GM20431 (cell line): Measurements from ENCODE around the gene GJD3.
"Not testable (repeated sequence)": the region's sequence is repeated elsewhere in the genome, so short reads cannot be mapped to it uniquely, and the experiment has no call there.

Source experiments
- in situ Hi-C: fragments of 300-500 bp; cut with MseI, MboI; formaldehyde crosslinking; loops from one replicate; pipeline ENCODE4 v1.15.0; 2020; ENCODE audit warnings: low sequenced_read_pairs; ENCODE audit not compliant: unreplicated experiment

The GJD3 gene, protein sequence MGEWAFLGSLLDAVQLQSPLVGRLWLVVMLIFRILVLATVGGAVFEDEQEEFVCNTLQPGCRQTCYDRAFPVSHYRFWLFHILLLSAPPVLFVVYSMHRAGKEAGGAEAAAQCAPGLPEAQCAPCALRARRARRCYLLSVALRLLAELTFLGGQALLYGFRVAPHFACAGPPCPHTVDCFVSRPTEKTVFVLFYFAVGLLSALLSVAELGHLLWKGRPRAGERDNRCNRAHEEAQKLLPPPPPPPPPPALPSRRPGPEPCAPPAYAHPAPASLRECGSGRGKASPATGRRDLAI

DNA sequence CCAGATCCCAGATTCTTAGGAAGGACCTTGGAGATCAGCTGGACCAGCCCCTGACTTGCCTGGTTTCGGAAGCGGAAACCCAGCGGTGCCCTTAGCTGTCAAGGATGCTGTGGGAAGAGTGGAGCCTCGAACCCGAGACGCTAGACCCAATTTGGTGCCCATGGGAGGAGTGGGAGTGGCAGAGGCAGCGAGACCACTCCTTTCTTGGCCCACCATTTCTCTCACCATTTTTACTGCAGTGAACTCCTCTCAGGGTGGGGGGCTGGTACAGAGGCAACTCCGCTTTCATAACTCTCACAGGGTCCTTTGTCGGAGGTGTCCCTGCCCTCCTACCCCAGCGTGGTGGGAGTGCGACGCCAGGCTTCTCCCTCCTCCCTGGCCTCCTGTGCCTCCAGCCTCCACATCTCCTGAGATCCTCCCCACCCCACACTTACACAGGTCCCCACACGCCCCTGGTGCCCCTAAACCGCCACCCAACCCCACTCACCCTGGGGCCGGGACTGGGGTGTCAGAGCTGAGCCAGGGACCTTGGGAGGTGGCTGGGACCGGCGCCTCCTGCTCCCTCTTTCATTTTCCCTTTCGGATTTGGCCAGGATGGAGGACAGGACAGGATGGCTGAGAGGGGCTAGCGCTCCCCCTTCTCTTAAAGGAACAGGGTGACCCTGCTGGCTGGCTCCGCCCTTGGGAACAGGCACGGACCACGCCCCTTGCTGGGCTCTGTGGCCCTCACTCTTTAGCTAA lies at the start of gene GJD3:
Gene GJD3, minus strand, starts transcription at position 617 of the 741 bp plus-strand sequence. CDS start 922 bp downstream, outside the sequence.
- in situ Hi-C loops, result loop anchor here (10.0 kb wide), 1 partner anchor 171 kb away; no protein-coding TSS in a partner anchor

DNA sequence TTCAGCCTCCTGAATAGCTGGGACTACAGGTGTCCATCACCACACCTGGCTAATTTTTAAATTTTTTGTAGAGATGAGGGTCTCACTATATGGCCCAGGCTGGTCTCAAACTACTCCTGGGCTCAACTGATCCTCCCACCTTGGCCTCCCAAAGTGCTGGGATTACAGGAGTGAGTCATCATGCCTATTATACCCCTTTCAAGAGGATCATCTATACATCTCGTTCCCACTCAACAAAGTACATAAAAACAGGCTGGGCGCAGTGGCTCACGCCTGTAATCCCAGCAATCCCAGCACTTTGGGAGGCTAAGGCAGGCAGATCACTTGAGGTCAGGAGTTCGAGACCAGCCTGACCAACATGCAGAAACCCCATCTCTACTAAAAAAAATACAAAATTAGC lies 49.8 kb upstream of the GJD3 start:
- in situ Hi-C loops, result not testable (repeated sequence)

DNA sequence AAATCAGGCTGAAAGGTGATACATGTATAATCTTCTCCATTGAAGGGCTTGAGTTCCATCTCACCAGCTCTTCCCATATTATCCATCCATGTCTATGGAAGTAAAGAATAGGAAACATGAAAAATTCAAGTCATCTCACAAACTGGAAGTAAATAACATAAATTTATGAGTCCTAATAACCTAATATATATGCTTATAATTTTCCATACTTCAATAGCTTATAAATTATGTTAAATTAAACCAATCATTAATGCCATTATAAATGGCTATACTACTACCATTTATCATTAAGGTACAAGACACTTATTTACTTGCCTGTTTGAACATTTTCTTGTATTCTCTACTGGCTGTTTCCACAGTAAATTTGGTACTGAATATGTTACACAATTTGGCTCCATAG lies 48.3 kb upstream of the GJD3 start:
- in situ Hi-C loops, result no loop called here

DNA sequence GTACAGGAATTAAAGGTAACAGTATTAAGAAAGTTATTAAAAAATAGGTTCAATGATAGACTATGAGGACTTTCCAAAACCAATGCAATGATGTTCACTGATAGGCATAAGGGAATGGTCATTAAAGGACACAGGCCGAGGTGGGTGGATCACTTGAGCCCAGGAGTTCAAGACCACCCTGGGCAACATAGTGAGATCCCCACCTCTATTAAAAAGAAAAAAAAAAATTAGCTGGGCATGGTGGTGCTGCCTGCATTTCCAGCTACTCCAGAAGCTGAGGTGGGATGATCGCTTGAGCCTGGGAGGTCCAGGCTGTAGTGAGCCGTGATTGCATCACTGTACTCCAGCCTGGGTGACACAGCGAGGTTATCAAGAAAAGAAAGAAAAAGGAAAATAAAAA lies 47.3 kb upstream of the GJD3 start:
- in situ Hi-C loops, result no loop called here

DNA sequence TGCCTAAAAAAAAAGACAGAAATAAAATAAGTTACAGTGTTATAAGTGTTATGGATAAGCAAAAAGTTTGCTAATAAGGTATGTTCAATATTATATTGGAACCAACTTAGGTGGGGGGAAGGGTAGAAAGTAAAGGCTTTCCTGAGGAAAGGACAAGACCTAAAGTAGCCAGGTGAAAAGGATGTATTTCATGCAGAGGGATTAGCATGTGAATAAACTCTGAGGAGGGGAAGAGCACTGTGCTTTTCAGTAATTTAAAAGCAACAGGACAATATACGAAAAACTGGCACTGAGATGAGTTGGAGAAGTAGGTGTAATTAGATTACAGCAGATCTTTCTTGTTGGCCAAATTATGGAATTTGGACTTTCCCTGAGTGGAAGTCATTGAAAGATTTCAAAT lies 45.5 kb upstream of the GJD3 start:
- in situ Hi-C loops, result no loop called here

DNA sequence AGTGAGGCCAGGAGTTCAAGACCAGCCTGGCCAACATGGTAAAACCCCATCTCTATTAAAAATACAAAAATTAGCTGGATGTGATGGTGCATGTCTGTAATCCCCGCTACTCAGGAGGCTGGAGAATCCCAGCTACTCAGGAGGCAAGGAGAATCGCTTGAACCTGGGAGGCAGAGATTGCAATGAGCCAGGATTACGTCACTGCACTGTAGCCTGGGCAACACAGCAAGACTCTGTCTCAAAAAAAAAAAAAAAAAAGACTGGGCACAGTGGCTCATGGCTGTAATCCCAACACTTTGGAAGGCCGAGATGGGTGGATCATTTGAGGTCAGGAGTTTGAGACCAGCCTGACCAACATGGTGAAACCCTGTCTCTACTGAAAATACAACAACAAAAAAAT lies 45.0 kb upstream of the GJD3 start:
- in situ Hi-C loops, result not testable (repeated sequence)

DNA sequence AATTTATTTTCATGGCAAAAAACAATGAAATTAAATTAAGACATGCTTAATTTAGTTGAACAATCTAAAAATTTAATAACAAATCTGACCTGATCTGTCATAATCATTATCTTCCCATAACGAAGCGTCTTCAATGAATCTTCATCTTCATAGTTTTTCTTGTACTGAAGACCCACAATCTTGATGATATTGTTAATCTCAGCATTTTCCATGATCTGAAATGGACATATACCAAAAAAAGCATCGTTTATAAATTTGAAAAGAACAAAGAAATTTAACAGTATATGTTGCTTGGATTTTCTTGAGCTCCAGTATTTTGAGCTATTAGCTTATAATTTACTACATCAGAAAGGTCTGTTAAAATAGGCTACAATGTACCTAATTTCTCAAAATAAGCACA lies 42.9 kb upstream of the GJD3 start:
- in situ Hi-C loops, result no loop called here

DNA sequence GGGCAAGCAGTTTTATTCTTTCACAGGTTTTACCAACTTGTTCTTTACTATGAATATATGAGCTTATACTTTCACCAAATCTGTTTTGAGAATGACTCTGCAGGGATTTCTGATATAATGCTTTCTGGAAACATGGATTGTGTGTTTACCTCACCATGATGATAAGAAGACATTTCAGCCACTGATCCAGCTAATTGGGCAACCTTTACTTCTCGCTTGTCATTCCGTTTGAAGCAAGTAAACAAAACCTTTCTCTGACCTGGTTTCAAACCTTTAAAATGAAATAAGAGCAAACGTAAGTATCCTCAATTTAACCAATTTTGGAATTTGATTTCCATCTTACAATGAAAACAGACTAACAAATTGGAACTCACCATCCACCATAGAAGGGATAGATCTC lies 39.5 kb upstream of the GJD3 start:
- in situ Hi-C loops, result no loop called here

DNA sequence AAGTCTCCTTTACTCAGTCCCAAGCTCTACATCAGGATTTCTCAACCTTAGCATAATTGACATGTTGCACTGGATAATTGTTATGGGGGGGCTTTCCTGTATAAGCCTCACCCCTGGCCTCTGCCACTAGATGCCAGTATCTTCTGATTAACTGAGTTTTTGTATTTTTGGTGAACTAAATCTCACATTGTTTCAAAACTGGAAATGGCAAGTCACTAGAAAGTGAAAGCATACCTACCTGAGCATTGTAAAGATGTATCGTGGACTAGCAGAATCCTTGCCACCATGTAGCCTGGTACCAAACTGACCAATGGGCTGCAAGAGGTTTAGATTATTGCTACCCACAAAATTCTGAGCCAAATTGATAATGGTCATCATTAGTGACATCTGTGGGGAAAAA lies 38.1 kb upstream of the GJD3 start:
- in situ Hi-C loops, result no loop called here

DNA sequence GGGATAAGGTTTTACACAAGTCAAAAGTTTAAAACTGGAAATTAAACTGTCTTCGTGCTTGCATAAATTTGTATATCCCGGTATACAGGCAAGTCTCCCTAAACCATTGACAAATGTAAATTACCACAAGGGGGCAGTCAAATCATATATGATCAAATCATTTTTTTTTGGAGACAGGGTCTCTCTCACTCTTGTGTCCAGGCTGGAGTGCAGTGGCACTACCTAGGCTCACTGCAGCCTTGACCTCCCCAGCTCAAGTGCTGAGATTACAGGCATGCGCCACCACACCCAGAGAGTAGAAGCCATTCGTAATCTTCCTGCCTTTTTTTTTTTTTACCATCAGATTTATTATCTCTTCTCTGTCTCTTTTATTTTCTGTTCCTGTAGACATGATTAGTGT lies 34.6 kb upstream of the GJD3 start:
- in situ Hi-C loops, result no loop called here

DNA sequence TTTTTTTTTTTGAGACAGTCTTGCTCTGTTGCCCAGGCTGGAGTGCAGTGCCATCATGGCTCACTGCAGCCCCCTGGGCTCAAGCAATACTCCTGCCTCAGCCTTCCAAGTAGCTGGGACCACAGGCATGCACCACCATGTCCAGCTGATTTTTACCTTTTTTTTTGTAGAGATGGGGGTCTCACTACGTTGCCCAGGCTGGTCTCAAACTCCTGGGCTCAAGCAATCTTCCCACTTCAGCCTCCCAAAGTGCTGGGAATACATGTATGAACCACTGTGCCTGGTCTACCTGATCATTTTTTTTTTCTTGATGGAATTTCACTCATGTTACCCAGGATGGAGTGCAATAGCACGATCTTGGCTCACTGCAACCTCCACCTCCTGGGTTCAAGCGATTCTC lies 22.0 kb upstream of the GJD3 start:
- in situ Hi-C loops, result not testable (repeated sequence)

DNA sequence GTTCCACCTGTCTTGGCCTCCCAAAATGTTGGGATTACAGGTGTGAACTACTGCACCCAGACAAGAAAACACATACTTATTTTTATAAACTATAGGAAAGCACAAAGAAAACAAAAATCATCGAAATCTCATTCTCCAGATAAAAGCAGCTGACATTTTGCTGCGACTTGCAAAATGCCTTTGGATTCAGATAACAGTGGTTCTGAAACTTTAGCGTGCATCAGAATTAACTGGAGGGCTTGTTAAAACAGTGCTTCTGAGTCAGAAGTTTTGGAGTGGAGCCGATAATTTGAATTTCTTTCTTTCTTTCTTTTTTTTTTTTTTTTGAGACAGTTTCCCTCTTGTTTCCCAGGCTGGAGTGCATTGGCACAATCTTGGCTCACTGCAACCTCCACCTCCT lies 17.7 kb upstream of the GJD3 start:
- in situ Hi-C loops, result no loop called here

DNA sequence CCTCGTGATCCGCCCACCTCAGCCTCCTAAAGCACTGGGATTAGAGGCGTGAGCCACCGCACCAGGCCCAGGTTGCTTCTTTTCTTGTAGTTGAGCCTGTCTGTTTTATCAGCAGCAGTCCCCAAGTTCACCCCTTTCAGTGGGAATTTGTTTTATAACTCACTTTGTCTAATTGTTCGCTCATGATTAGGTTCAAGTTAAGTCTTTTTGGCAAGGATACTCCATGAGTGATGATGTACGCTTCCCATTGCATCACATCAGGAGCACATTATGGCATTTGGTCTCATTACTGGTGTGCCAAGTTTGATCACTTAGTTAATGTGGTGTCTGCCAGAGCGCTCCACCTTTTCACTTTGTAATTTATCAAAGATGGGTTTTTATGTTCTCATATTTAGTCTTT lies 14.4 kb upstream of the GJD3 start:
- in situ Hi-C loops, result no loop called here

DNA sequence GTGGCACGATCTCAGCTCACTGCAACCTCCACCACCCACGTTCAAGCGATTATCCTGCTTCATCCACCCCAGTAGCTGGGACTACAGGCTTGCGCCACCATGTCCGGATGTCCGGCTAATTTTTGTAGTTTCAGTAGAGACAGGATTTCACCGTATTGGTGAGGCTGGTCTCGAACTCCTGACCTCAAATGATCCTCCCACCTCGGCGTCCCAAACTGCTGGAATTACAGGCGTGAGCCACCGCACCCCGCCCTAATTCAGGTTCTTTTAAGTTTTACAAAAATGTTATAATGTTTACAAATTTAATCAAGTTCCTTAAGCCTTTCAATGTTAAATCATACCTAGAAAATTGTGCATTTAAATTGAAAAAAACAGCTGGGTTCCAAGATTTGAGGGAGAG lies 13.3 kb upstream of the GJD3 start:
- in situ Hi-C loops, result no loop called here

DNA sequence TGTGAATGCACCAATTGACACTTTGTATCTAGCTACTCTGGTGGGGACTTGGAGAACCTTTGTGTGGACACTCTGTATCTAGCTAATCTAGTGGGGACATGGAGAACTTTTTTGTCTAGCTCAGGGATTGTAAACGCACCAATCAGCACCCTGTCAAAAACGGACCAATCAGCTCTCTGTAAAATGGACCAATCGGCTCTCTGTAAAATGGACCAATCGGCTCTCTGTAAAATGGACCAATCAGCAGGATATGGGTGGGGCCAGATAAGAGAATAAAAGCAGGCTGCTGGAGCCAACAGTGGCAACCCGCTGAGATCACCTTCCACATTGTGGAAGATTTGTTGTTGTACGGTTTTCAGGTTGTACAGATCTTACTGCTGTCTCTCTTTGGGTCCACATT lies 12.0 kb upstream of the GJD3 start:
- in situ Hi-C loops, result not testable (repeated sequence)

DNA sequence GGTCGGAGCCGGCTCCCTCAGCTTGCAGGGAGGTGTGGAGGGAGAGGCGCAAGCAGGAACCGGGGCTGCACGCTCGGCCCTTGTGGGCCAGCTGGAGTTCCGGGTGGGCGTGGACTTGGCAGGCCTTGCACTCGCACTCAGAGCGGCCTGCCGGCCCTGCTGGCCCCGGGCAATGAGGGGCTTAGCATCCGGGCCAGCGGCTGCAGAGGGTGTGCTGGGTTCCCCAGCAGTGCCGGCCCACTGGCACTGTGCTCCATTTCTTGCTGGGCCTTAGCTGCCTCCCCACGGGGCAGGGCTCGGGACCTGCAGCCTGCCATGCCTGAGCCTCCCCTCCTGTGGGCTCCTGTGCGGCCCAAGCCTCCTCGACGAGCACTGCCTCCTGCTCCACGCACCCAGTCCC lies 11.2 kb upstream of the GJD3 start:
- in situ Hi-C loops, result not testable (repeated sequence)

DNA sequence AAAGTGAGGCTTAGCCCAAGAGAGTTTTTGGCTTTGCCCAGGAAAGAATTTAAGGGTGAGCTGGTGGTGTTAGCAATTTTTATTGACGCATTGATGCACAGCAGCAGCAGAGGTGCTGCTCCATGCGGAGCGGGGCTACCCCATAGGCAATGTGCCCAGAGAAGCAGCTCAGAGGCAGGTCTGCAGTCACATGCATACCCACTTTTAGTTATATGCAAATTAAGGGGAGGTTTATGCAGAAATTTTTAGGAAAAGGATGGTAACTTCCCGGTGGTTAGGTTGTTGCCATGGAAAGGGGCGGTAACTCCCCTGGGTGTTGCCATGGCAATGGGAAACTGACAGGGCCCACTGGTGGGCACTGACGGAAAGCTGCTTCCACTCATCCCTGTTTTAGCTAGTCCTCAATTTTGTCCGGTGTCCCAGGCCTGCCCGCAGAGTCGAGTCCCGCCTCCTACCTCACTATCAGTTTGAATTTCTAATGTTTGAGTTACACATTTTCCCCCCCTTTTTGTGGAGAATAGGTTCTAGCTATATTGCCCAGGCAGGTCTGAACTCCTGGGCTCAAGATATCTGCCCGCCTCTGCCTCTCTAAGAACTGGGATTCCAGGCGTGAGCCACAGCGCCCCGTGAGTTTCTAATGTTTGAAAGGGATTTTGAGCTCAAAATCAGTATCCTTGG lies 10.4 kb upstream of the GJD3 start:
- in situ Hi-C loops, result no loop called here

DNA sequence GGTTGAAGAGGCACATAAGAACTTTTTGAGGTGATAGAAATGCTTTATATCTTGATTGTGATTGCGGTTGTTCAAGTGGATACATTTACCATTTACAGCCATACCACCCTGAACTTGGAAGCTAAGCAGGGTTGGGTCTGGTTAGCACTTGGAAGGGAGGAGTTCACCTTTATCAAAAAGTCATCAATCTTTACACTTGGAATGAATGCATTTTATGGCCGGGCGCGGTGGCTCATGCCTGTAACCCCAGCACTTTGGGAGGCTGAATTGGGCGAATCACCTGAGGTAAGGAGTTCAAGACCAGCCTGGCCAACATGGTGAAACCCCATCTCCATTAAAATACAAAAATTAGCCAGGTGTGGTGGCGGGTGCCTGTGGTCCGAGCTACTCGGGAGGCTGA lies 9.5 kb upstream of the GJD3 start:
- in situ Hi-C loops, result no loop called here

DNA sequence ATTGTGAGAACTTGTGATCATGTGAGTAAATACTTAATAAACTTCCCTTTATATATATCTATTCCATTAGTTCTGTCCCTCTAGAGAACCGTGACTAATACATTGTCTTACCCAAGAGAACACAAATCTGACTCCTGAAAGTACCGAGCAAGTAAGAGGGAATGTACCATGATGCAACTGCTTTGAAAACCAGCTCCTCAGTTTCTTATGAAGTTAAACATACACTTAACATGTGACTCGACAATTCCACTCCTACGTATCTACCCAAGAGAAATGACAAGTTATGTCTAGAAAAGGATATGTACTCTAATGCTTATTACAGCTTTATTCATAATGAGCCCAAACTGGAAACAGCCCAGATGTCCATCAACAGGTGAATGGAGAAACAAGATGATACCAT lies 8.8 kb upstream of the GJD3 start:
- in situ Hi-C loops, result no loop called here

DNA sequence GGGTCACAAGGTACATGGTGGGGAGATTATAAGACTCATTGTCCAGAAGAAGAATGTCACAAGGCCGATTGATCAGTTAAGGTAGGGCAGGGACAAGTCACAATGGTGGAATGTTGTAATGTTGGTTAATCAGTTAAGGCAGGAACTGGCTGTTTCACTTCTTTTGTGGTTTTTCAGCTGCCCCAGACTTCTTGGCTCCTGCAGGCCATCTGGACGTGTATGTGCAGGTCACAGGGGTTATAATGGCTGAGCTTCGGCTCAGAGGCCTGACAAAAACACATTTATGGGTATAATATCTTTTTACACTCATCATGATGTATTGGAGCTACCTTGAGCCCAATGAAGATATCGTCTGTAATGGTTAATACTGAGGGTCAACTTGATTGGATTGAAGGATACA lies 8.1 kb upstream of the GJD3 start:
- in situ Hi-C loops, result not testable (repeated sequence)

DNA sequence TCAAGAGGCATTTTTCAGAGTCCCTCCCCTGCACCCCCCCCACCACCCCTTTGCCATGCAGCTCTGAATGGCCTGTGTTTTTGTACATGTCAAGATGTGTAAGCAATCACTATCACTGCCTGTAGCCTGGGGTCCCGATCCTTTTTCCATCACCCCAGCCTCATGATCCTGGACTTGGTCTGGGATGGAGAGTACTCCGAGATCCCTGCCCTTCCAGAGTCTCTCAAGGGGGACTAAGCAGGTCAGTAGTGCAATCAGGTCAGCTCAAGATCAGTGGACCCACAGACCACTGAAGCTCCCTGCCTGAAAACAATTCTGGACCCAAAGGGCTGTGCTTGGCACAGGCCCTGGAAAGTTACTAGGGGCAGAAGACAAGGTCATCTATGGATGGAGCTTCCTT lies 7.5 kb upstream of the GJD3 start:
- in situ Hi-C loops, result no loop called here
